NCI-H226 (cell line): ENCODE measurements around the gene ZYX.
"Not testable (repeated sequence)": the region's sequence is repeated elsewhere in the genome, so short reads cannot be mapped to it uniquely, and the experiment has no call there.

Experiments
- DNase-seq: peaks from one replicate; pipeline ENCODE4 v3.0.0-alpha.2; 2015

Gene ZYX

DNA sequence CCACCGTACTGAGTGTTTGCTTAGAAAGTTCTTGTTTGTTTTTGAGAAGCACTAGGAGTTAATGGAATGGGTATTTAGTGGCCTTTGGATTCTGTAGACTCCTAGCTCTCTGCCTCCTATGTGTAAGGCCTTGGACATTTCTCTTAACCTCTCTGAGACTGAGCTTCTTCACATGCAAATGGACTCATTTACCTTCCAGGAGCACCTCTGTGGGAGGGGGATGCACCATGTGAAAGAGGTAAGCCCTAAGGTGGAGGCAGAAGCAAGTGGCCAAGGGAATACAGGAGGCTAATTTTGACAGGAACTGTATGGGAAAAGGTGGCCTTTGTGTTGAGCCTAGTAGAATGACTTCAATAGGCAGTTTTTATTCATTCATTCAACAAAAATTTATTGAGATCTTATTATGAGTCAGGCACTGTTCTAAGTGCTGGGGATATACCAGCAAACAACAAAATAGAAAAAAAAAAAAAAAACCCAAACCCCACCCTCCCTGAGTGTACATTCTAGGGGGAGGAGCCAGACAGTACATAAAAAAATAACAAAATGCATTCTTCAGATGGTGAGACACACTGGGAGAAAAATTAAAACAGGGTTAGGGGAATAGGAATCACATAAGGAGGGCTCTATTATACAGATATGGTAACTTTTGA, 36.7 kb downstream of the ZYX start:
- DNase-seq = no peak

DNA sequence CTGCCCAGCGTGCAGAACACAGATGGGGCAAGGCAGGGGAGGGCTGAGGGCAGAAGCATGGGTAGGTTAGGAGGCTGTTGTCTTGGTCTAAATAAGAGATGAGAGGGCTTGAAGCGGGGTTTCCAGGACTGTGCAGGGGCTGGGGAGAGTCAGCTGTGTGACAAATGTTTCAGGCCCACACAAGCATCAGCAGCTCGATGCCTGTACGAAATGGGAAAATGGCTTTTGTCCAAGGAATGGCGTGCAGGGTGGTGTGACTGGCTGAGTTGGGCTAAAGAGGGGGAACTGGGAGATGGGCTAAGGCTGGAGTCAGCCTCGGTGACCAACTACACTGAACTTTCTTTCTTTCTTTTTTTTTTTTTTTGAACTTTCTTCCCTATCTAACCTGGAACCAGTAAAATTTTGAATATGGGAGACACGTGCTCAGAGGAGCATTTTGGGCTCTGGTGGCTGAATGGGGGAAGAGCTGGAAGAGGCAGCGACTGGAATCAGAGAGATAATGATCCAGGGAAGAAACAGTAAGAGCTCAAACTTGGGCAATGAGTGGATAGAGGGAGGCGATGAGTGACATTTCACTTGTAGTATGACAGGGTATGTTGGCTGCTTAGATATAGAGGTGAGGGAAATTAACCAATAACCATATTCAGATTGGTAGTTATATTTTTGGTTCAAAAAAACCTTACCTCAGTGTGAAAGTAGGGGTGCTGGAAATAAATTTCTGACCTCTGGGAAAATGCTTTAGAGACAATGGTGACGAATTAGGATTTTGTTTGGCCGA, 37.7 kb downstream of the ZYX start:
- DNase-seq = no peak

DNA sequence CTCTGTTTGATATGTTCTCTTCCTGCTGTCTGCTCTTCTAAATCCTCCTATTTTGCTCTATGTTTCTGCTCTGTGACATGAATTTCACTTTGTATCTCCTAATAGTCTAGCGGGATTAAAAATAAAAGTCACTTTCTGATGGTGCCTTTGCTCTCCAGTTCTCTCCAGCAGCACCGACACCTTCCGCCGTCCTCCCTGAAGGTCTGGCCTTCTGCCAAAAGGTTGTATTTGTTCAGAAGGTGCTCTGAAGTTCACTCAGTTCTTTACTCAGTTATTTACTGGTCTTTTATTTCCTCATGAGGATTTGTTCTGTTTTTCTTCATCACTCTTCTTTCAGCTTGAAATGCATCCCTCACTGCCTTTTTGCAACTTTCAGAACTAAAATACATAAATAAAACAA, 38.7 kb downstream of the ZYX start:
- DNase-seq = no peak

DNA sequence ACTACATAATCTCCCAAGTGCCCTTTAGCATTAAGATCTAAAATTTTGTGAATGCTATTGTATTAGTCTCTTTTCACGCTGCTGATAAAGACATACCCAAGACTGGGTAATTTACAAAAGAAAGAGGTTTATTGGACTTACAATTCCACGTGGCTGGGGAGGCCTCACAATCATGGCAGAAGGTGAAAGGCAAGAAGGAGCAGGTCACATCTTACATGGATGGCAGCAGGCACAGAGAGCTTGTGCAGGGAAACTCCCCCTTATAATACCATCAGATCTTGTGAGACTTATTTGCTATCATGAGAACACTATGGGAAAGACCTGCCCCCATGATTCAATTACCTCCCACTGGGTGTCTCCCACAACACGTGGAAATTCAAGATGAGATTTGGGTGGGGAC, 39.5 kb downstream of the ZYX start:
- DNase-seq = not testable (repeated sequence)

DNA sequence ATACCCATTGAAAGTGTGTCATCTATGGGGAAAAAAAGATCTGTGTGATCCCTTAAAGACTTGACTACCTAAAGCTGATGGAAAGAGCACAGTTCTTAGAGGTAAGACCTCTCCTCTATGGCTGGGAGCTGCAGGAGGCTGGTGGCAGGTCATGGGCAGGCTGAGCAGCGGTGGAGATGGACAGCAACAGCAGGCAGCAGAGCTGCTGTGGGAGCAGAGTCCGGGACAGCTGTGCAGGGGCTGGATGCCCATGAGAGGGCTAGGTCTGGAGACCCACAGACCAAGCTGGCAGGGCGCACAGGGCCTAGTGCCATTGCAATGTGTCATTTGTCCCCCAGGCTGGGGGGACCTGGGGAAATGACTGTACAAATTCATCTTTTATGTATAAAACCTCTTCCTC, 40.9 kb downstream of the ZYX start:
- DNase-seq = no peak

DNA sequence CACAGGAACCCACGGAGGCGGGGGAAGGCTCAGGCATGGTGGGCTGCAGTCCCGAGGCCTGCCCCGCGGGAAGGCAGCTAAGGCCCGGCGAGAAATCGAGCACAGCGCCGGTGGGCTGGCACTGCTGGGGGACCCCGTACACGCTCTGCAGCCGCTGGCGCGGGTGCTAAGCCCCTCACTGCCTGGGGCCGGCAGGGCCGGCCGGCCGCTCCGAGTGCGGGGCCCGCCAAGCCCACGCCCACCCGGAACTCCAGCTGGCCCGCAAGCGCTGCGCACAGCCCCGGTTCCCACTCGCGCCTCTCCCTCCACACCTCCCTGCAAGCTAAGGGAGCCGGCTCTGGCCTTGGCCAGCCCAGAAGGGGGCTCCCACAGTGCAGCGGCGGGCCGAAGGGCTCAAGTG, 43.3 kb downstream of the ZYX start:
- not testable (repeated sequence) for DNase-seq

DNA sequence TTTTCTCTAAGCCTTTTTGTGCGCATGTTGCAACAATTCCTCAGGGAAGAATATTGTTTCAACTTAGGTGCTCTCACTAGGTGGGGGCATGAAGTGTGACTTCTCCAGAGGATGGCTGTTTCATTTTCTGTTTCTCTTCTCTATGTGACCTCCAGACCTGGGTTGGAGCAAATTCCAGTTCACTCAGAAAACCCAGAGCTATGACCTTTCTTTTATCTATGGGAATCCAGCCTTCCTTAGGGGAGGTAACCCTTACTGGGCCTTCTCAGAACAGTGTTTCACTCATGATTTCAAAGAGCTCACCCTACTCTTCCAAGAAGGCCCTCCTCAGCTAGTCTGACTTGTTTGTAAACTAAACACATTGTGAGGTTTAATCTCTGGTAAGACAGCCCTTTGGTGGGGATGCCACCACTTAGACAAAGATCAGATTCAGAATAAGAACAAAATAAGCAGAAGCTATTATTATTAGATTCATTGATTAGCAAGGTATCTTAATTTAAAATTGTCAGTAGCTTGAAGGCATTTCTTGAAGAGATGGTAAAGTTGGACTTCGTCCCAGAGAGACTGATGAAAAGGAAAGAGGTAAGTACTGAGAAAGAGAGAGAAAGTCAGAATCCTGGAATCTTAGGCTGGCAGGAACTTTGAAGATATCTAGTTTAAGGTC, 45.5 kb downstream of the ZYX start:
- DNase-seq = no peak

DNA sequence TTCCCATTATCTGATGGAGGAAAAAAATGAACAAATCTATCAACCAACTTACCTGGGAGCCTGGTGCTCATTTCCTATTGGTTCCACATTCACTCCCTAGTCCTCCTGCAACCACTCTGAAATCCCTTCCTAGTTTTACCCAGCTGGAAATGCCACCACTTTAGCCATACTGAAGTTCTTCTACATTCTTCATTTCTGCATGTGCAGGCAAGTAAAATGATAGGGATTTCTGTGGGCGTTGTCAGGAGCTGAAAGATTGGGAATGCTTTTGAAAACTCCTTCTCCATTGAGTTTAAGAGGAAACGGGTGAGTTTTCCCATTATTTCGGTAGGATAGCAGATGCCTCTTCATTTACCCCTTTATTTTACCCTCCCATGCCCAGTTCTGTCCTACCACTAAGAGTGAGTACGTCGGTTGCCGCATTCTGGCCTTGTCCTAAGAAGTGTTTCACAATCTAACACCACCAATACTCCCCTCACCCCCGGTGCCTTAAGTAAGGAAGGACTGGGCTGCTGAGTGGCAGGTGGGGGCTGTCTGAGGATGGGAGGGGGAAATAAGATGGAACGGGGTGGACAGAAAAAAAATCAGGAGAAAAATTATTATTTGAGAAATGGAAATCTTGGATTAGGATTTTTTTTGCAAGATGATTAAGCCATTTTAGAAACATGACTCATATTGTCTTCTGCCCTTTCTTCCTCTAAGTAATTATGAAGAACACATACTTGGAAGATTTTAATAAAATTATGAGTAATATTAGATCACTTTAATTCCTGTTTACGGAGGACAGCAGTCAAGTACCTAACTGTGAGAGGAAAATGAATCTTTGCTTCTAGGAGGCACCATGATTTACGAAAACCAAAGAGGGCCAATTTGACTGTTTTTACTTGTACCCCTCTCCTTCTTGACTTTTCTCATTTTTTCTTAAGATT, 48.9 kb downstream of the ZYX start:
- no peak for DNase-seq

DNA sequence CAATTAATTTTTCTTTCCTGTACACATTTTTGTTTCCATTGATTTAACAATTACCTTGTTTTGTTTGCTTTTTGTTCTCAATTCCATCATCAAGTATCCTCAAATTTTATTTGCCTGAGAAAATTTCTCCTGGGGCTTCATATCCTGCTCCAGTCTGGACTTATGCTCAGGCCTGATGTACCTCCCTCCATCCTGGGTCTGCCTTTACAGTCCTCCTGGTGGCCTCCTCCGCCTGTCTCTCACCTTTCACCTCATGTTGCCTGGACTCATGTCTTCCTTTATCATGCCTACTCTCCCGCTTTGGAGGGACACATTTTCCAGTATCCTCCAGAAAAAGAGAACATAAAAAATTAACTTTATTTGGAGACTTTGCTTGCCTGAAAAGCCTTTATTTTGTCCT, 50.0 kb downstream of the ZYX start:
- DNase-seq = no peak

DNA sequence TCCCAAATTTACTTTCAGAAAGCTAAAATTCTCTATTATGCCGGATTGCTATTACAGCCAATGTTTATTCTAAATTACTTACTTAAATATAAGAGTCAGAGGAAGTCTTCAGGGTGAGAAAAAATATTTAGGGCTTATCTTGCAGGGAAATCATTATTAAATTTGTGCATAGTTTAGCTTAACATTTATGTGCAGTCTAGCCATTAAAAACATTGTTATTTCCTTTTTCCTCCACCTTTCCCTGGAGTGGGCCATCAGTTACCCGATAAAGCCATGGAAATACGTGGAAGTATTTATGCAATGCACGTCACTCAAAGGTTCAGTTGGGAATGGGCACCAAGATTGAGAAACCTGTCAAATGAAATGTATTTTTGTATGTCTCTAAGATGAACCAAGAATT, 52.6 kb downstream of the ZYX start:
- no peak for DNase-seq

DNA sequence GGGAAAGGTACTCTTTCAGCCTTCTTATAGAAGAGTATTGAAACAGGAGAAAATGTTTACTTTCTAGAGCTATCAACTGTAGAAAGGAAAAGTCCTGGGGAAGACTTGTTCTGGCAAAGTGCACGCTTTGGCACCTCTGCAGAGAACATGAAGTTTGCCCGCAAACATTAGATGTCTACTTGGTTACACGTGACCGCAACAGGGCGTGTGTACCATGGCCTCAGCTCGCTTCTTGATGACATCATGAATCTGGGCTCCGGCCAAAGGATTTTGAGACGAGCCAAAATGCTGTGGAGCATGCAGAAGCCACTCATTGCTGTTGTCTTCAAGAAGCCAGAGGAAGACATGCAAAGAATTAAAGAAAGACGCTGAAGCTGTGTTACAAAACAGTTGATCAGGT, 53.5 kb downstream of the ZYX start:
- DNase-seq = no peak

DNA sequence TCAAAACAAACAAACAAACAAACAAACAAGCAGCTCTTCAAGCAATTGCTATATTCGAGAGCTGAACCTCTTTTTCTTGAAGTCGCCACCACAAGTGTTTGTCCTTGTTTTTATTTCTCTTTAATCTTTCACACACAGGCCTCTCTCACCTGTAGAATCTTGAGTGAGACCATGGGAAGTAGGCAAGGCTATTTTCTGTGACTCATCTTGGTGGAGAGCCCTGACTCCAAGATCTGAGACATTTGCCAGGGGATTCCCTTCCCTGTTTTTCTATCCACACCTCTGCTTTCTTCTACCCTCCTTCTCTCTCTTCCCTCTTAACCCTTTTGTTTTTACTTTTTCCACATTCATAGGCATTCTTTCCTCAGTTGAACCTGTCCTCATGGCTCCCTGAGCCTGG, 54.1 kb downstream of the ZYX start:
- peak; percentile 32 for DNase-seq

DNA sequence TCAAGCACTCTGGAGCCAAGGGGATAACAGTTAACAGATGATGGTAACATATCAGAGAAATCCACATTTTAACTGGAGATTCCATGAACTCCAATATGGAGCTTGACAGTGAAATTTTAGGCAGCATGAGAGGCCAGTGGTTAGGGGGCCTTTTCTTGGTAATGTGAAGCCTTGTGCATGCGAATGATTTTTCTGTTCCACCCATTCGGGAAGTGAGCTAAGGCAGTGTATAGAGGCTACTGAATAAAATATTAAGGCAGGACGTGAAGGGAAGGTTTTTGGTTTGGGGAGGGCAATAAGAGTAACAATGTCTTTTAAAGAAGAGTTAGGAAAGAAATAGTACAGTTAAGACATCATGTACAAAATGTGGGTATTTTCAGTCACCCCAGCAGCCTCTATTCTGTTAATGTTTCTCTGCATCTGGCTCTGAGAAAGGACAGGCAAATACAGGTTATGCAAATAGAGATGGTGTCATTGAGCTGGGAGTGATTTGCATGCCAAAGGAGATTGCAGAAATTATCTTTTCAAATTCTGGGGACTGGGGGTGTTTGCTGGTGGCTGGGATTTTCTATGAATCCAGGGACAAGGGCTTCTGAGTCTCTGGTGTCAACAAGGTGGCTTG, 55.3 kb downstream of the ZYX start:
- no peak for DNase-seq

DNA sequence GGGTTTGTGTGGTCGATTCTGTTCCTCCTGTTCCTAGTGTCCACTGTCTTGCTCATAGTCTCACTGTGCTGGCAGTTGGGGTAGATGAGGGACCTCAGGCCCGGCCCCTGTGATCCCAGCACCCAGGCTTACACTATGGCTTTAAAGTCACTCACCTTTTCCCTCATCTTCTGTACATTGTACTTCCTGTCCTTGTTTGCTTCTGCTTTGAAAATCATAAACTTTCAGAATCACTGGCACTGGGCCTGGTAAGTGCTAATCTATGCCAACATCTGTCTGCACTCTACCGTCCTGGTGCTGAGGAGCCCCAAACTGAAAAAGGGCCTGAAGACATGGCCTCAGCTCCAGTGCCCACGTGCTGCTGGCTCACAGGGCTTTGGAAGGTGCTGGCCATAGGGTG, 56.4 kb downstream of the ZYX start:
- DNase-seq = no peak

DNA sequence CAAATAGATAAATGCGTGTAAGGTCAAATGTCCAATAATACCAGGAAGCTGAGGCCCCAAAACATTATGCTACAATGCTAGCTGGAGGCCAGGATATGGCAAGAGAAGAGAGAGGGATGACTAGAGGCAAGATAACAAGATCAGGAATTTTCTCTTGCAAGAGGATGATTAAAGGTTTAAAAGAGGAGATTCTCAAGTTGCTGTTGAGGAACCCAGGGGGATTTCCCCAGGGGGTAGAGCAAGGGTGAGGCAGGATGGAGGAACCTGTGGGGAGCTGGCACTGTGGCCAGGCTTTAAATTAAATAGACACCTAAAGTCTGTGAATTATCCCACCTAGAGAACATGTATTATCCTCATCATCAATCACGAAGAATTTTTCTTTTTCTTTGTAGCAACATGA, 58.7 kb downstream of the ZYX start:
- DNase-seq = peak; percentile 45
